Urinary bladder (tissue), 4 donors: ENCODE data around the gene MUC5B. TPM values are rescaled to one million over a fixed set of nuclear protein-coding genes. Genes with fewer than 3 reads are reported as not detected.

Experiments
- DNase-seq: peaks from one replicate; pipeline ENCODE4 v3.0.0-alpha.2; 2015; ENCODE audit errors: extremely low spot score
- H3K27ac ChIP-seq: one replicate; pipeline ENCODE4 v1.5.1; 2013; ENCODE audit warnings: low read depth, mild to moderate bottlenecking, moderate library complexity
- H3K36me3 ChIP-seq: one replicate; pipeline ENCODE4 v1.6.1; 2013; ENCODE audit warnings: mild to moderate bottlenecking, moderate library complexity; ENCODE audit not compliant: insufficient read depth
- H3K4me1 ChIP-seq: one replicate; pipeline ENCODE4 v1.6.1; 2013; ENCODE audit warnings: mild to moderate bottlenecking, moderate library complexity; ENCODE audit not compliant: insufficient read depth
- H3K4me3 ChIP-seq: one replicate; pipeline ENCODE4 v1.5.1; 2013; ENCODE audit warnings: low read depth, low read length
- WGBS: extraction: QIAGEN DNeasy Blood & Tissue Kit; methylation state at CpG from one replicate; pipeline ENCODE4 v1.1.7; 2013; 5-methylcytosine and 5-hydroxymethylcytosine counted together
- polyA plus RNA-seq: library from polyadenylated mRNA; stranded (reverse); fragments of 200-250 nt; gene quantifications from one replicate; pipeline ENCODE4 v1.2.3, GENCODE V29; 2013
- total RNA-seq: library from RNA; depleted of rRNA; stranded (reverse); fragments of >200 nt; gene quantifications from one replicate; pipeline ENCODE4 v1.2.3, GENCODE V29; 2014
- donor health status: healthy with polysubstance abuse.
- donor health status: healthy.

Gene MUC5B
- total and polyA plus RNA-seq, 2 donors, result not detected

DNA sequence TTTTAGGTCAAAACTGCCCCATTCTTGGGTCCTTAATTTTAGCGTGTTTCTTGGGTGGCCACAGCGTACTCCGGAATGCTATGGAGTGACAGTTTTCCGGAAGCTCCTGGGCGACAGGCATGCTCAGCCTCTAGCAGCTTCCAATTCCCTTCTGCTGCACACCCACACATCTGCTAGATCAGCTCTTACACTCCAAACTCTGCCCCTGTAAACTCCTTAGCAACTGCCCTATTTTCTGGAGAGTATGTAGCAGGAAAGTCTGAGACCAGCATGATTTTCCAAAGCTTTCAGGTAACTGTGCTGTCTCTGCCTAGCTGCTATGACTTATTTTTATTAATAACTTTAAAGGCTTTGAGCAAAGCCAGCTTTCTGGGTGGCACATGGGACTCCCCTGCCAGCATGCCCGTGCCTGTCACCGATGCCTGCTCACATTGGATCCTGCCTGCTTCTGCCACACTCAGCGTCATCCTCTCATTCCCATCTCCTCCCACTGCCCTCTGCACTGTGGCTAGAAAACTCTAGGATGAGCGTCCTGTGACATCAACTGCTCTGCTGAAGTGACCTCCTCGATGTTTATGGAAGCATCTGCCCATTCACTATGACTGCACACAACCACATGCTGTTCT, 69.3 kb downstream of the MUC5B start:
- Histone ChIP-seq H3K4me3 (no peak overlapping the region), H3K36me3 (peaks cover 11% of the 10 kb centered on the region), H3K27ac (no peak overlapping the region), H3K4me1 (no peaks in the 10 kb centered on the region)
- no peak for DNase-seq
- 93% methylated on average over 10 of the region's 10 CpGs for WGBS

DNA sequence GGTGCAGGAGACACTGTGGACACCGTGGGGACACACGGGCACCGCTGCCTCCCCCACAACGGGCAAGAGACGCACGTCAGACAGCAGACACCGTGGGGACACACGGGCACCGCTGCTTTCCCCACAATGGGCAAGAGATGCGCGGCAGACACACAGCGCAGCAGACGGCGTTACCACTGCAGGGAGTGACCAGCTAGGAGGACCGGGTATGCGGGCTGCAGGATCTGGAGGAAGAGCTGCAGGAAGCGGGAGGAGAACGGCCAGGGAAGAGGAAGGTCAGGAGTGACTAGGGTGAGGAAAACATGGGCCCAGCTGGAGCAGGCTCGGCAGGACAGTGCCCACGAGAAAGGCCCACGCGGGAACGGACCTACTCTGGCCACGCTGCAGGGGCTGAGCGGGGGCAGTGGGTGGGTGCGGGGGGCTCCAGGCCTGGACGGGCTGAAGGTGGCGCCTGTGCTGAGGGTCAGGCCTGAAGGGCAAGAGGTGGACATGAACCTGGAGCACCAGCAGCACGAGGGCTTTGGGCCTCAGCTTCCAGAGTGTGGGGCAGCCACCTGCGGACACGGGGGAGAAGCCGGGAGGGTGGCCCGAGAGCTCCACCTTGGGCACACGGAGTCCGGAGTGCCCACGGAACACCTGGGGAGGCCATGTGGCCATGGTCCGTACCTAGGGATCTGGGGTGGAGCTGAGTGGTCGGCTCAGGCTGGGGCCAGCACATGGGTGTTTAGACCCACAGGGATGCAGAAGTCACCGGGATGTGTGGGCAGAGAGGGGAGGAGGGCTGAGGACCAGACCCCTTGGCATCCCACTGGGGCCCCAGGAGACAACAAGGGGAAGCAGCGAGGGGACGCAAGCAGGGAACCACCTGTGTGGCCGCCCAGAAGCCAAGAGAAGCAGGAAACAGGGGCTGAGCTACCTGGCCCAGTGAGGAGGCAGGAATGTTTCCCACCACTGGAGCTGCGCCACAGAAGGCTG, 70.1 kb downstream of the MUC5B start:
- H3K27ac ChIP-seq, result no peak overlapping the region
- H3K4me1 ChIP-seq, result no peaks in the 10 kb centered on the region
- no peak overlapping the region for H3K4me3 ChIP-seq
- 91% methylated on average over 43 of the region's 43 CpGs for WGBS
- no peak for DNase-seq
- peaks cover 10% of the 10 kb centered on the region for H3K36me3 ChIP-seq

DNA sequence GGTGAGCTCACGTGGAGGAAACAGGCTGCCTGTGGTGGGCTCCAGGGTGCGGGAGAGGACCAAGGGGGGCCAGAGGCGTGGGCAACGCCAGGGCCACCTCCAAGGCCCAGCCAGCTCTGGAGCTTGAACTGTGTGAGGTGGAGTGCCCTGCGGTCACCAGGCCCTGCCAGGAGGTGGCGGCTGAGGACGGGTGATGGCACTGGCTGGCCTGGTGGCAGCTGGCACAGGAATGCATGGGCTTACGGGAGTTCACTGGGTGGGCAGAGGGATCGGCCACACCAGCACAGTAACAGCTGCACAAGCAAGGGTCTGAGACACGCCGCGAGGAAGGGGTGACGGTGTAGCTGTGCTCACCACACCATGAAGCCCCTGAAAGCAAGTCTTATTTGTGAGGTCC, 70.8 kb downstream of the MUC5B start:
- no peak for DNase-seq
- Histone ChIP-seq H3K27ac (no peak overlapping the region), H3K4me3 (no peak overlapping the region), H3K36me3 (peaks cover 7% of the 10 kb centered on the region), H3K4me1 (no peaks in the 10 kb centered on the region)
- 87% methylated on average over 13 of the region's 13 CpGs for WGBS

DNA sequence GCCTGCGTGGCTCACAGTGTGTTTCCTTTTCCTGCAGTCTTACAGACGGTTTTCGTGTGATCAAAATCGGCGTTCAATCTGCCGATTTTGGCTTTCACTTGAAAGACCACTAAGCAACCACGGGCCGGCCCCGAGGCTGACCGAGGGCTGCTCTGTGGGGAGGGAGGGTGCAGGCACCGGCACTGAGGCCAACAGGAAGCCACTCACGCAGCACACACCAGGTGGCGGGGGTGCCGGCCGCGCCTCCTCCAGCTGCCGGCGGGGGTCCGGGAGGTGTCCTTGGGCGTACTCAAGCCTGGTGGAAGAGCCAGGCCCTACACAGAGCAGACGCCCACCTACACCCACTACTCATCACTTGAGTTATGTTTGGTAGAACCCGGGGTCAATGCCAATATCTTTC, 72.2 kb downstream of the MUC5B start:
- 89% methylated on average over 22 of the region's 22 CpGs for WGBS
- Histone ChIP-seq H3K4me3 (no peak overlapping the region), H3K27ac (no peak overlapping the region), H3K4me1 (no peaks in the 10 kb centered on the region), H3K36me3 (peaks cover 7% of the 10 kb centered on the region)
- DNase-seq, result no peak

DNA sequence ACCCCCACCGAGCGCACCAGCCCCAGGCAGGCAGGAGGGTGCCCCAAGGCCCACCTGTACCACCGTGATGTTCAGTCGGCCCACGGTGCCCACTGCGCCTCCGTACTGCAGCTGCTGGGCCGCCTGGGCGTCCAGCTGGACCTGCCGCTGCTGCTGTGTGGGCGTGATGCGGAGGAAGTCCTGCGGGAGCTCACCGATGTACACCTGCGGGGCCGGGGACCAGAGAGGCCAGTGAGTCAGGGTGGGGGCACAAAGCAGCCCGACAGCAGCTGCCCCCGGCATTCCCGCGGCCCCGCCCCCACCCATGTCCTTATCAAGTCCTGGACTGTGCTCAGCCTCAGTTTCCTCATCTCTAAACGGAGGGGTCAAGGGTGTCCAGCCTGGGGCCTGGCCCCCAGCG, 72.7 kb downstream of the MUC5B start:
- Histone ChIP-seq H3K36me3 (peaks cover 7% of the 10 kb centered on the region), H3K27ac (no peak overlapping the region), H3K4me3 (no peak overlapping the region), H3K4me1 (no peaks in the 10 kb centered on the region)
- 94% methylated on average over 23 of the region's 23 CpGs for WGBS
- DNase-seq, result no peak

DNA sequence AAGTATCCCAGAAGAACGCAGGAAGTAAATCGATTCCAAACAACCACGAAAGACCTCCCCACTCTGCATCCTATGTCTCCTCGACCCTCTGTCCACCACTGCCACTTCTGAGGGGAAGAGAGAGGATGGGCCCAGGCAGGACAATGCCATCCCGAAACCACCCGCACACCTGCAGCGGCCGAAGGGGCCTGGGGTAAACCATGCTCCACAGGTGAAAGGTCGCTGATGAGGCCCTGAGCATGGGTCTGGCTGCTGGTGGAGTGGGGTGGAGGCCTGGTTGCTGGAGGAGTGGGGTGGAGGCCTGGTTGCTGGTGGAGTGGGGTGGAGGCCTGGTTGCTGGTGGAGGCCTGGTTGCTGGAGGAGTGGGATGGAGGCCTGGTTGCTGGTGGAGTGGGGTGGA, 73.4 kb downstream of the MUC5B start:
- DNase-seq, result no peak
- peaks cover 7% of the 10 kb centered on the region for H3K36me3 ChIP-seq

DNA sequence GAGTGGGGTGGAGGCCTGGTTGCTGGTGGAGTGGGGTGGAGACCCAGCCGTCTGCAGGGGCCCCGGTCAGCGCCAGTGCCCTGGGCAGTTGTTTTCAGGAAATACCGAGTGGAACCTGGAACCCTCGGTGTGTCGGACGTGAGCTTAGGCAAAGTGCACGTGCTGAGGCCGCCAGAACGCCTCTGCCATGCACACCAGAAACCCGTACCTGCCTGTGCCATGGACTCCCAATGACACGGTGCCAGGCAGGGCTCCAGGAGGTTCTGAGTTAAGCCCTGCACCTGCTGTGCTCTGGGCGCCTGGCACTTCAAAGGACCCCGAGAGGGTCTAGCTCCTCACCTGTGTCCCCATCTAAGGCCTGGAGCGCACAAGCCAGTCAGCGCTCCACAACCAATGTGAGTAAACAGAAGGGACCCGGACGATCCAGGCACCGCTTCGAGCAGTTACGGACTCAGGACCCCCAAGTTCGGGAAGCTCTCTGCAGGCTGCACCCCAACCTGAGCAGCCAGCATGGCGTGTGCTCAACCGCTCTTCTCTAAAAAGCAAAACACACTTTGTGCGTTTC, 74.2 kb downstream of the MUC5B start:
- Histone ChIP-seq H3K27ac (no peak overlapping the region), H3K4me1 (no peaks in the 10 kb centered on the region), H3K4me3 (no peak overlapping the region), H3K36me3 (peaks cover 7% of the 10 kb centered on the region)
- WGBS, result 95% methylated on average over 25 of the region's 25 CpGs
- no peak for DNase-seq

More for the DNA sequence above, 73.4 kb downstream of the MUC5B start:
- no peaks in the 10 kb centered on the region for H3K4me1 ChIP-seq
- WGBS, result 92% methylated on average over 9 of the region's 9 CpGs
- no peak overlapping the region for H3K27ac ChIP-seq
- H3K4me3 ChIP-seq, result no peak overlapping the region

DNA sequence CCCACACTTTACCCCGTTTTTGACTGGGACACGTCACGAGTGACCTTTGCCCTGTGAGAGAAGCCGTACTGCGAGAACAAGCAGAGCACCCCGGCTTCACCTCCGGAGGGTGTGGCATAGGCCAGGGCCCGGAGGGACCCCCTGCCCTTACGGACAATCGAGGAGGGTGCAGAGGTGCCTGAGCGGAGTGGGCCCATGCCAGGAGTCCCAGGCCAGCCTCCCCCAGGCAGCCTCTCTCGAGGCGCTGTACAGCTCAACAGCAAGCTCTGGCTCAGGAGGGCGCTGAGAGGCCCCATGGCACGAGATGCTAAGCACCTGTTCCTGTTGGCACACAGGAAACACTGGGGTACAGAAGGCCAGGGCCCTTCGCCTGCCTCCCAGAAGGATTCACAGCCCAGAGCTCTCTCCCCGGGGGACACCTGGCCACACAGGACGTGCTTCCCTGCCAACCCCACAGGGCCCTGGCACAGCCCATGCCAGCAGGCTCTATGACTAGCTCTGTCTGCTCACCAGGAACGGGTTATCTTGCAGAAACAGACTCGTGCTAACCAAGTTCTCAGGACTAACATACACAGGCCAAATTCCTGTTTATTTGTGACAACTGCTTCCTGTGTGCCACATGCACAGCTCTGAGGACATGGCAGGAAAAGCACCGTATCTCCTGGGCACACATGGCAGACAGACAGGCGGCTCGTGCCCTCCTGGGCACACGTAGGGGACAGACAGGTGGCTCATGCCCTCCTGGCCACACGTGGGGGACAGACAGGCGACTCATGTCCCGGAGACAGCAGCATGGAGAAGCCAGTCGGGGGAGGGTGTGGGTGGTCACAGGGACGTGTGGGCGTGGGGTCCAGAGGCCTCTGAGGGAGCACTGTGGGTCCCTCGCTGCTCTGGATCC, 75.0 kb downstream of the MUC5B start:
- 80% methylated on average over 31 of the region's 31 CpGs for WGBS
- Histone ChIP-seq H3K4me3 (no peak overlapping the region), H3K27ac (peak overlapping the region; percentile 33), H3K36me3 (peaks cover 3% of the 10 kb centered on the region), H3K4me1 (no peaks in the 10 kb centered on the region)
- no peak for DNase-seq

DNA sequence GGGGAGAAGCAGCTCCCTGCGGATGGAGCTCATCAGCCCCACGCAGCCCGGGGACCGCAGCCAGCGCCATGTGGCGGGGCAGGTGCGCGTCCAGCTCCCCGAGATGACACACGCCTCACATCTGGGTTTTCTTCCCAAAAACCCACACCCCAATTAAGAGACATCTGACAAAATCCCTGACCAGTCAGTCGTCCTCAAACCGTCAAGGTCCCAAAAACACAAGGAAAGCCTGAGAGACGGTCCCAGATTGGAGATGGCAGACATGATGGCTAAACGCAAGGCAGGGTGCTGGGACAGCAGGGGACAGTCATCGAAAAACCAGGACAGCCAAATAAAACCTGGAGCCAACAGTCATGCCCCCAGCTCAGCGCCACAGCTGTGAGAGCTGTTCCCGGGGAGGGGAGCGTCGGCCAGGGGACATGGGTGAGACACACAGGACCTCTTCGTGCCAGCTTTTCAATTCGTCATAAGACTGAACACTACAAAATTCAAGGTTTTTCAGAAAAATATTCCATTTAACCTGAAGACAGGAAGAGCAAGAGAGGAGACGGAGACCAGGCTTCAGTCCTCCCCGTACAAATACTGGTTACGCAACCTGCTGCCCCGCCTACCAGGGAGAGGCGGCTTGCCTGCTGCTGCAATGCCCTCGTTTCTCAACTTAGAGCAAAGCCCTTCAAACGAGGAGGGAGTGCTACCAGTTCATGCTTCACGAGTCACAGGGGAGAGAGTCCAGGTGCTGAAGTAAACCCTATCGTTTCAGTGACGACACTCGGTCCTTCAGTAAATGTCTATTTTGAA, 76.0 kb downstream of the MUC5B start:
- H3K4me3 ChIP-seq, result no peak overlapping the region

DNA sequence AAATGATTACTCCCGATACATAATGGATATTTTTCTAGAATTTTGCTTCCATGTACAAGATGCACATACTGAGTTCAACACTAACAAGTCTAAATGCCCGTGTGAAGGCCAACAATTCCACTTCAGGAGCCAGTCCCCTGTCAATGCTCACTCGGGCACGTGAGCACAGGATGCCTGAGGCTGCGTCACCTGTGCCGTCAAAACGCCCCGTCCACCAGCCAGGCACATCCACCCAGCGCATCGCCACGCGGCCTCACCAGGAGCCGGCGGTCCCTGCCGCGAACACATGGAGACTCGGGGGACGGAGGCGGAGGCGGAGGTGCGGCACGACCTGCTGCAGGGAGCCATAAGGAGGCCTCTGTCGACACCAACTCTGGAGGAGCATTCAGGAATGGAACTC, 76.8 kb downstream of the MUC5B start:
- WGBS, result 82% methylated on average over 23 of the region's 23 CpGs
- Histone ChIP-seq H3K4me3 (no peak overlapping the region), H3K36me3 (peaks cover 3% of the 10 kb centered on the region), H3K27ac (peak overlapping the region; percentile 48), H3K4me1 (no peaks in the 10 kb centered on the region)
- DNase-seq, result no peak

More for the DNA sequence above, 76.0 kb downstream of the MUC5B start:
- Histone ChIP-seq H3K27ac (peak overlapping the region; percentile 72), H3K36me3 (peaks cover 3% of the 10 kb centered on the region), H3K4me1 (no peaks in the 10 kb centered on the region)
- peak; percentile 64 for DNase-seq
- WGBS, result 67% methylated on average over 32 of the region's 32 CpGs

DNA sequence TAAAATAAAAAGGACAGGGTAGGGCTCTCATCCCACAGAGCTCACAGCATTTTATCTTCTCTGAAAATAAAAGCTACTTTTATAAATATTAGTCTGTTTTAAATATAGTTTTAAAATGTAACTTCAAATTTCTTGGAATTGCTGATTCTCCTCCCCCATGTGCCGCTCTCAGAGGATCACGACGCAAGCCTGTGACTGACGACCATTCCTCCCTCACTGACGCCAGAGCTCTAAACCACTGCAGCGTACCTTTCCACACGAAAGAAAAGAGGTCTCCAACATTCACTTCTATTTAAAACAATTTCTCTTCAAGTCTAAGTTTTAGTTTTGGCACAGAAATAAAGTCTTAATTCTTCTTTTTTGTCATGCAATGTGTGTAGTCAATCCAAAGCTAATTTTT, 77.3 kb downstream of the MUC5B start:
- no peak for DNase-seq
- Histone ChIP-seq H3K27ac (no peak overlapping the region), H3K4me1 (no peaks in the 10 kb centered on the region), H3K36me3 (peaks cover 1% of the 10 kb centered on the region), H3K4me3 (no peak overlapping the region)
- WGBS, result 44% methylated on average over 7 of the region's 7 CpGs

DNA sequence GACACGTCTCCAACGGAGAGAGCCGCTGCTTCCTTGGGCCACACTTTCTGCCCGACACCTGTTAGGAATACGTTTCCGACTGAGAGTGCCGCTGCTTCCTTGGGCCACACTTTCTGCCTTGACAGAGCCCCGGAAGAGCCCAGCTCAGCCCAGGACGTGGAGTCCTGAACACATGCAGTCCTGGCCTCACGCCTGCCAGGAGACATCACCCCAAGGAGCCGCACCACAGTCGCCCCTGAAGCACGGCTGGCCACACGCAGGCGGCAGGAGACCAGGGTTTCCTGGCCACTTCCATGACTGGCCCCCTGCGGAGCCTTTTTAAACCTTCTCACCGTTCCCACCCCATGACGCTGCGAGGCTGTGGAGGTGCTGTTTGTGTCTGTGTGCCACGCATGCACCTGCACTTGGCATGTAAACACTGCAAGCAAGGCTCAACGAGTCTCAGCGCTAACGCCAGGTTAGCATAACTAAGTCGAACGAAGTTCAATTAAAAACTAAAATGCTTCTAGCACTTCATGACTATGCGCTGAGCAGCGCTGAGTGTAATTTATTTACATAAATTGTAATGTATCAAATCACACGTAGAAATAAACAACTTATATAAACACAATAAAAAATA, 77.8 kb downstream of the MUC5B start:
- WGBS, result 88% methylated on average over 28 of the region's 28 CpGs
- DNase-seq, result no peak
- no peaks in the 10 kb centered on the region for H3K36me3 ChIP-seq
- H3K4me1 ChIP-seq, result no peaks in the 10 kb centered on the region
- no peak overlapping the region for H3K4me3 ChIP-seq
- H3K27ac ChIP-seq, result no peak overlapping the region
